GM18951 (cell line): ENCODE data around the gene ST6GALNAC6.
"Not testable (repeated sequence)": the region's sequence is repeated elsewhere in the genome, so short reads cannot be mapped to it uniquely, and the experiment has no call there.

Source experiments
- POLR2A ChIP-seq: IDR thresholded peaks from 4 replicates; pipeline ENCODE4 v1.6.1; 2011; ENCODE audit warnings: mild to moderate bottlenecking; ENCODE audit not compliant: insufficient read length, insufficient read depth; ENCODE audit errors: extremely low read depth
- in situ Hi-C: fragments of 300-500 bp; cut with MboI; formaldehyde crosslinking; loops from one replicate; pipeline ENCODE4 v1.12.0; 2022; ENCODE audit warnings: low sequenced_read_pairs, mixed read lengths, inconsistent platforms; ENCODE audit not compliant: unreplicated experiment

The ST6GALNAC6 gene

GRCh38 chr9:127886401-127886972 is 12.9 kb downstream of the ST6GALNAC6 start:
- TF ChIP-seq POLR2A, result no peak
- in situ Hi-C loops, result no loop called here

DNA sequence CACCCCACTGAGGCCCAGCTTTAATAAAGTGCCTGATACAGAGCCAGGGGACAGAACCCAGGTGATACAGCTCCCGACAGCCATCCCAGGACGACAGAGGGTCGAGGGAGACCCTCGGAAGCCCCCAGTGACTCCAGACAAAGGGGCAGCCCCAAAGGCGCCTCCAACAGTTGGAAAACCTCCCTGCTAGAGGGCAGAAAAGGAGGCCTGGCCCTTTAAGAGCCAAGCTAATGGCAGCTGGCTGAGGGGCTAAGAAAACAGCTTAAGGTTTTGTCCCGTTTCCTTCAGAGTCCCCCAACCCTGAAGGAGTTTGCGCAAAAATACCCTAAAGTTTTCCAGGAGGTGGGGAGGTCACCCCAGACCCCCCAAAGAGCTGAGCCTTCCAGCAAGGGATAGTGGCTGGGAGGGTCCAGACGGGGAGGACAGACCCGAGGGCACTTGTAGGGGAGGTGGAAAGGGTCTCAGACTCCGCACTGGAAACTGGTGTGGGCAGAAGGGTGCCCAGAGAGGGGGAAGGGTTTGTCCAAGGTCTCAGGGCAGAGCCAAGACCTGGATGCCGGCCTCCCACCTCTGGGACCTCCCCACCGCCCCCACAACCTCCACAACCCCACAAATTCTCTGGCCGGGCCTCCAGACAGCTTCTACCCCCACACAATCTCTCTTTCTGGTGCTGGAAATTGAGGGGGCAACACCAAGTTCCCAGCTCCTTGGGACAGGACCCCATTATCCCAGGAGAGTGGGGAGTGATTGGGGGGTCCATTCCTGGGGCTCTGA is 13.7 kb downstream of the ST6GALNAC6 start:
- in situ Hi-C loops, result no loop called here
- no peak for TF ChIP-seq POLR2A

DNA sequence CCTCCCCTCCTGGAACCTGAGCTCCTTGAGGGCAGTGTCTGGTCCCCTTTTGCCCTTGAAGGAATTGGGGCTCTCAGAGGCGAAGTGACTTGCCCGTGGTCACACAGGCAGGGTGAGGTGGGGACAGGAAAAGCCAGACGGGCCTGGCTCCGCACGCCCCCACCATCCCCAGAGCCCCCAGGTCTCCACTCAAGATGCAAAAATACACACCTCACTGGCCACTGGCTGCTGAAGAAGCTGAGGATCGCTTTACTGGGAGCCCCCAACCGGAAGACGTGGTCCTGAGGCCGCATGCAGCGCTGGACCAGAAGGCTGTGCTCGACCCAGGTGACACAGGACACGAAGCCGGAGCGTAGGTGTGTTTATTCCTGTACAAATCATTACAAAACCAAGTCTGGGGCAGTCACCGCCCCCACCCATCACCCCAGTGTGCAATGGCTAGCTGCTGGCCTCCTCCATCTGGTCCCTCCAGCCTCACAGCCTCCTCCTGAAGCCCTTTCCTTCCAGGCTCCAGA is 14.4 kb downstream of the ST6GALNAC6 start:
- no peak for TF ChIP-seq POLR2A
- in situ Hi-C loops, result no loop called here

- no peak for TF ChIP-seq POLR2A
These were observed 14.9 kb downstream of the ST6GALNAC6 start for GRCh38 chr9:127884427-127884911.

GRCh38 chr9:127883959-127884358 is 15.4 kb downstream of the ST6GALNAC6 start:
- no peak for TF ChIP-seq POLR2A
- in situ Hi-C loops, result no loop called here

More at GRCh38 chr9:127884427-127884911, 14.9 kb downstream of the ST6GALNAC6 start:
- in situ Hi-C loops, result no loop called here

- in situ Hi-C loops, result not testable (repeated sequence)
These were observed 17.7 kb downstream of the ST6GALNAC6 start for GRCh38 chr9:127881715-127882114.

- in situ Hi-C loops, result no loop called here
These were observed 19.3 kb downstream of the ST6GALNAC6 start for GRCh38 chr9:127880143-127880542.

GRCh38 chr9:127878652-127879390 is 20.6 kb downstream of the ST6GALNAC6 start:
- in situ Hi-C loops, result no loop called here
- TF ChIP-seq POLR2A, result no peak

More at GRCh38 chr9:127880143-127880542, 19.3 kb downstream of the ST6GALNAC6 start:
- no peak for TF ChIP-seq POLR2A

DNA sequence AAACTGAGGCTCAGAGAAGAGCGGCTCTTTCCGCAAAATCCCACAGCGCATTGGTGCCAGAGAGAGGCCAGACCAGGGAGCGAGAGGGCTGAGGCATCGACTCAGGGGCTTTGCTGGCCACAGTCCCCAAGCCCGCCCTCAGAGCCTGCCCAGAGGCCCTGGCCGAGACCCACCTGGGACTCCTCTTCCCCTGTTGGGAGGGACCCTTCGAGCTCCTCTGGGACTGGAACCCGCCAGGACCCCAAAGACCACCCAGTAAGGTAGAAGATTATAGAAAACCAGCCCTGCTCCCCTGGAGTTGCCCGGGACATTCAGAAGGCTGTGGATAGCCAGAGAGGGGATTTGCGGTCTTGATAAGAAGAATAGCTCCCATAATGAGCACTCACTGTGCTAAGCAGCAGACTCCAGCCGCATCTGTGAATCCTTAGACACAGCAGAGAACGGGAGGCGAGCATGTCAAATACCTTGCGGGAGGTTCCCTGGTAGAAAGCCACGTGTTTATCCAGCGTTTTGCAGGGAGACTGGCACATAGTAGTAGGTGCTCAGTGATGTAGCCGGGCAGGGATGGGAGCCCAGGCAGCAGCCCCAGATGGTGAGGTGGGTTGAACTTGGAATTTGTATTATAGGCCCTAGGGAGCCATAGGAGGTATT is 21.3 kb downstream of the ST6GALNAC6 start:
- in situ Hi-C loops, result no loop called here
- no peak for TF ChIP-seq POLR2A

- in situ Hi-C loops, result no loop called here
- TF ChIP-seq POLR2A, result no peak
These were observed 21.8 kb downstream of the ST6GALNAC6 start, which contains the start of gene AK1 for GRCh38 chr9:127877566-127877998. AK1 (minus strand) TSS chr9:127877675; CDS start chr9:127874617, 3,058 bp downstream.

GRCh38 chr9:127876764-127877562 is 22.4 kb downstream of the ST6GALNAC6 start:
- in situ Hi-C loops, result no loop called here

More at GRCh38 chr9:127876764-127877562, 22.4 kb downstream of the ST6GALNAC6 start:
- TF ChIP-seq POLR2A, result no peak
